GM19395 (cell line): ENCODE measurements around the gene RAB28.

Source experiments
- ATAC-seq: cut with Tn5 transposase; IDR thresholded peaks from one replicate; pipeline ENCODE4 v1.9.1; 2021; ENCODE audit warnings: mild to moderate bottlenecking, moderate library complexity; ENCODE audit not compliant: unreplicated experiment

Gene RAB28

GRCh38 chr4:13384055-13384454 is 100.1 kb downstream of the RAB28 start:
- no peak for ATAC-seq

- peak; percentile 94 for ATAC-seq
These were observed 105.0 kb downstream of the RAB28 start for GRCh38 chr4:13378973-13379759.

- no peak for ATAC-seq
These were observed 113.1 kb downstream of the RAB28 start for GRCh38 chr4:13371048-13371447.

- ATAC-seq = no peak
These were observed 115.9 kb downstream of the RAB28 start for GRCh38 chr4:13368217-13368616.

- ATAC-seq = no peak
These were observed 116.4 kb downstream of the RAB28 start for GRCh38 chr4:13367691-13368090.

GRCh38 chr4:13367244-13367643 is 116.9 kb downstream of the RAB28 start:
- ATAC-seq = no peak

- ATAC-seq = no peak
These were observed 118.9 kb downstream of the RAB28 start for GRCh38 chr4:13365195-13365594.

GRCh38 chr4:13364653-13365052 is 119.5 kb downstream of the RAB28 start:
- no peak for ATAC-seq

- ATAC-seq = no peak
These were observed 120.0 kb downstream of the RAB28 start for GRCh38 chr4:13364172-13364571.

GRCh38 chr4:13359809-13360208 is 124.3 kb downstream of the RAB28 start:
- ATAC-seq = no peak

- ATAC-seq = no peak
These were observed 128.8 kb downstream of the RAB28 start for GRCh38 chr4:13355111-13355880.

GRCh38 chr4:13349096-13349495 is 135.0 kb downstream of the RAB28 start:
- ATAC-seq = no peak

GRCh38 chr4:13348216-13348615 is 135.9 kb downstream of the RAB28 start:
- ATAC-seq = no peak

- no peak for ATAC-seq
These were observed 136.5 kb downstream of the RAB28 start for GRCh38 chr4:13347517-13348125.

- no peak for ATAC-seq
These were observed 139.9 kb downstream of the RAB28 start for GRCh38 chr4:13344216-13344615.

GRCh38 chr4:13340672-13341071 is 143.5 kb downstream of the RAB28 start:
- ATAC-seq = no peak

- ATAC-seq = no peak
These were observed 152.3 kb downstream of the RAB28 start for GRCh38 chr4:13331827-13332226.

GRCh38 chr4:13329963-13330362 is 154.2 kb downstream of the RAB28 start:
- ATAC-seq = no peak

- no peak for ATAC-seq
These were observed 154.7 kb downstream of the RAB28 start for GRCh38 chr4:13329340-13329850.

- ATAC-seq = no peak
These were observed 155.5 kb downstream of the RAB28 start for GRCh38 chr4:13328591-13328990.

- no peak for ATAC-seq
These were observed 156.1 kb downstream of the RAB28 start for GRCh38 chr4:13327991-13328390.

- ATAC-seq = no peak
These were observed 158.4 kb downstream of the RAB28 start for GRCh38 chr4:13325744-13326143.
